Measurements from ENCODE around the gene RGS14.

The RGS14 gene

GRCh38 chr5:177364159-177364962 is 6.6 kb downstream of the RGS14 start:
- Histone ChIP-seq H4K20me1 (ENCODE audit: control insufficient read depth, insufficient read depth, low read depth, low read length) (0 out of 2 replicates have a peak, but pooled peaks cover 2% of the 10 kb centered on the region), H3K27ac (ENCODE audit: low read depth, low read length) (no peak overlapping the region), H3K9me2 (replicated peaks; ENCODE audit: control insufficient read depth, low read length) (no peaks in the 10 kb centered on the region), H3K36me3 (ENCODE audit: control insufficient read depth, low read length) (peaks cover 13% of the 10 kb centered on the region), H3K27me3 (ENCODE audit: control insufficient read depth, low read length) (no peaks in the 10 kb centered on the region), H3K9me3 (ENCODE audit: control insufficient read depth, insufficient read depth, low read length) (no peaks in the 10 kb centered on the region), H3F3A (ENCODE audit: control insufficient read depth, insufficient read depth) (peaks cover 6% of the 10 kb centered on the region), H3K79me2 (ENCODE audit: control insufficient read depth, low read length) (peaks cover 5% of the 10 kb centered on the region; the same call in 1 of the 2 replicates), H3K4me1 (ENCODE audit: control insufficient read depth, low read length) (peaks cover 49% of the 10 kb centered on the region), H3K4me3 (ENCODE audit: low read length) (no peak overlapping the region), H3K4me2 (ENCODE audit: low read length) (no peak overlapping the region)
- TF ChIP-seq, protein P1, sequence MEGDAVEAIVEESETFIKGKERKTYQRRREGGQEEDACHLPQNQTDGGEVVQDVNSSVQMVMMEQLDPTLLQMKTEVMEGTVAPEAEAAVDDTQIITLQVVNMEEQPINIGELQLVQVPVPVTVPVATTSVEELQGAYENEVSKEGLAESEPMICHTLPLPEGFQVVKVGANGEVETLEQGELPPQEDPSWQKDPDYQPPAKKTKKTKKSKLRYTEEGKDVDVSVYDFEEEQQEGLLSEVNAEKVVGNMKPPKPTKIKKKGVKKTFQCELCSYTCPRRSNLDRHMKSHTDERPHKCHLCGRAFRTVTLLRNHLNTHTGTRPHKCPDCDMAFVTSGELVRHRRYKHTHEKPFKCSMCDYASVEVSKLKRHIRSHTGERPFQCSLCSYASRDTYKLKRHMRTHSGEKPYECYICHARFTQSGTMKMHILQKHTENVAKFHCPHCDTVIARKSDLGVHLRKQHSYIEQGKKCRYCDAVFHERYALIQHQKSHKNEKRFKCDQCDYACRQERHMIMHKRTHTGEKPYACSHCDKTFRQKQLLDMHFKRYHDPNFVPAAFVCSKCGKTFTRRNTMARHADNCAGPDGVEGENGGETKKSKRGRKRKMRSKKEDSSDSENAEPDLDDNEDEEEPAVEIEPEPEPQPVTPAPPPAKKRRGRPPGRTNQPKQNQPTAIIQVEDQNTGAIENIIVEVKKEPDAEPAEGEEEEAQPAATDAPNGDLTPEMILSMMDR (IDR thresholded peaks at IDR 0.05; ENCODE audit: low read depth, low read length, poor library complexity, severe bottlenecking) = no peak
- no peak for TF ChIP-seq EZH2phosphoT487 (IDR thresholded peaks at IDR 0.05; ENCODE audit: borderline replicate concordance, low read length)

- H3K4me2 ChIP-seq (ENCODE audit: low read length) = no peak overlapping the region
Observed at GRCh38 chr5:177365845-177366527, 8.3 kb downstream of the RGS14 start.

DNA sequence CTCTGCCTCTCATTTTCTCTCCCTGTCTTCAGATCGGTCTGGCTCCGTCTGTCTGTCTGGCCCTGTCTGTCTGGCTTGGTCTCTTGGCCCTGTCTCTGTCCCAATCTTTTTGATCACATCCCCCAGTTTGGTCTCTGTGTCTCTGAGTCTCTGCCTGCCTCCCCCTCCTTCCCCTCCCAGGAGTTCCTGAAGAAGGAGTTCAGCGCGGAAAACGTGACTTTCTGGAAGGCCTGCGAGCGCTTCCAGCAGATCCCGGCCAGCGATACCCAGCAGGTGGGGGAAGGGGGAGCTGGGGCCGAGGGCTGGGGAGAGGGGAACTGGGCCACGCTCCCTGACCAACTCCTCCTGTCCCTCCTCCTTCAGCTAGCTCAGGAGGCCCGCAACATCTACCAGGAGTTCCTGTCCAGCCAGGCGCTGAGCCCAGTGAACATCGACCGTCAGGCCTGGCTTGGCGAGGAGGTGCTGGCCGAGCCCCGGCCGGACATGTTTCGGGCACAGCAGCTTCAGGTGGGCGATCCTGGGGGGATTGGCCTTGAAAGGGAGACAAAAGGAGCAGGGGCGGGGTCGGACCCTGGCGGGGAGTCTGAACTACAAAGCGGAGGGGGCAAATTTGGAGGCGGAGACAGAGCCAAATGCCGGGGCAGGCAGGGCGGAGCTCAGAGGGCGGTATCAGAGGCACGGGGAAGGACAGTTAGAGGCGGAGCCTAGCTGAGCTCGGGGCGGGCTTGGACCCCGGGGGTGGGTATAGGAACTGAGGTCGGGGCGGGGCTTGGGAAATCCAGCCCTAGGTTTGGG is 9.0 kb downstream of the RGS14 start:
- Histone ChIP-seq H3K79me2 (ENCODE audit: control insufficient read depth, low read length) (peaks cover 5% of the 10 kb centered on the region; the same call in 1 of the 2 replicates), H3K27ac (ENCODE audit: low read depth, low read length) (no peak overlapping the region), H3K9me2 (replicated peaks; ENCODE audit: control insufficient read depth, low read length) (no peaks in the 10 kb centered on the region), H3K4me3 (ENCODE audit: low read length) (no peak overlapping the region), H3K9me3 (ENCODE audit: control insufficient read depth, insufficient read depth, low read length) (no peaks in the 10 kb centered on the region), H3K4me2 (ENCODE audit: low read length) (no peak overlapping the region), H3K36me3 (ENCODE audit: control insufficient read depth, low read length) (peaks cover 24% of the 10 kb centered on the region), H3F3A (ENCODE audit: control insufficient read depth, insufficient read depth) (peaks cover 4% of the 10 kb centered on the region; the same call in 1 of the 2 replicates), H4K20me1 (ENCODE audit: control insufficient read depth, insufficient read depth, low read depth, low read length) (0 out of 2 replicates have a peak, but pooled peaks cover 2% of the 10 kb centered on the region), H3K27me3 (ENCODE audit: control insufficient read depth, low read length) (no peaks in the 10 kb centered on the region), H3K4me1 (ENCODE audit: control insufficient read depth, low read length) (peaks cover 42% of the 10 kb centered on the region)
- no peak for TF ChIP-seq EZH2phosphoT487 (IDR thresholded peaks at IDR 0.05; ENCODE audit: borderline replicate concordance, low read length)
- TF ChIP-seq, protein P1 (IDR thresholded peaks at IDR 0.05; ENCODE audit: low read depth, low read length, poor library complexity, severe bottlenecking) = no peak

More at GRCh38 chr5:177365845-177366527, 8.3 kb downstream of the RGS14 start:
- TF ChIP-seq, protein P1 (IDR thresholded peaks at IDR 0.05; ENCODE audit: low read depth, low read length, poor library complexity, severe bottlenecking) = no peak
- no peak for TF ChIP-seq EZH2phosphoT487 (IDR thresholded peaks at IDR 0.05; ENCODE audit: borderline replicate concordance, low read length)
- H3K4me3 ChIP-seq (ENCODE audit: low read length) = no peak overlapping the region
- no peaks in the 10 kb centered on the region for H3K9me2 ChIP-seq (replicated peaks; ENCODE audit: control insufficient read depth, low read length)
- peaks cover 5% of the 10 kb centered on the region; the same call in 1 of the 2 replicates for H3K79me2 ChIP-seq (ENCODE audit: control insufficient read depth, low read length)
- H3K36me3 ChIP-seq (ENCODE audit: control insufficient read depth, low read length) = peaks cover 24% of the 10 kb centered on the region
- no peaks in the 10 kb centered on the region for H3K27me3 ChIP-seq (ENCODE audit: control insufficient read depth, low read length)
- no peak overlapping the region for H3K27ac ChIP-seq (ENCODE audit: low read depth, low read length)
- 0 out of 2 replicates have a peak, but pooled peaks cover 2% of the 10 kb centered on the region for H4K20me1 ChIP-seq (ENCODE audit: control insufficient read depth, insufficient read depth, low read depth, low read length)
- H3F3A ChIP-seq (ENCODE audit: control insufficient read depth, insufficient read depth) = peaks cover 6% of the 10 kb centered on the region
- H3K4me1 ChIP-seq (ENCODE audit: control insufficient read depth, low read length) = peaks cover 49% of the 10 kb centered on the region
- H3K9me3 ChIP-seq (ENCODE audit: control insufficient read depth, insufficient read depth, low read length) = no peaks in the 10 kb centered on the region

Data from DOHH2 (cell line).